GM12872 (cell line): Measurements from ENCODE around the gene WDR93.

Experiments
- TF ChIP-seq, protein P1 (sequence below): IDR thresholded peaks from 3 replicates; pipeline ENCODE4 v1.5.1; 2011; ENCODE audit warnings: low read depth, mild to moderate bottlenecking, low read length, moderate library complexity; ENCODE audit not compliant: insufficient read depth

The WDR93 gene

DNA sequence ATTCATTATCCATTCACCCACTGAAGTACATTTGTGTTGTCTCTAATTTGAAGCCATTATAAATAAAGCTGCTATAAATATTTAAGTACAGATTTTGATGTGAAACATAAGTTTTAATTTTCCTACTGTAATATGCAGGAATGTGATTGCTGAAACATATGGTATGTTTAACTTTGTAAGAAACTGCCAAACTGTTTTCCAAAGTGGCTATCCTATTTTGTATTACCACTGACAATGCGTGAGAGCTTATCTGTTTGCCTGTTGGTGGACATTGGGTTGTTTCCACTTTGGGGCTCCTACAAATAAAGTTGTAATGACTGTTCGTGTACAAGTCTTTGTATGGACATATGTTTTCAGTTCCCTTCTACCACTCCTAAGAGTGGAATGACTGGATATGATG is 2.5 kb downstream of the WDR93 start:
- TF ChIP-seq, protein P1, sequence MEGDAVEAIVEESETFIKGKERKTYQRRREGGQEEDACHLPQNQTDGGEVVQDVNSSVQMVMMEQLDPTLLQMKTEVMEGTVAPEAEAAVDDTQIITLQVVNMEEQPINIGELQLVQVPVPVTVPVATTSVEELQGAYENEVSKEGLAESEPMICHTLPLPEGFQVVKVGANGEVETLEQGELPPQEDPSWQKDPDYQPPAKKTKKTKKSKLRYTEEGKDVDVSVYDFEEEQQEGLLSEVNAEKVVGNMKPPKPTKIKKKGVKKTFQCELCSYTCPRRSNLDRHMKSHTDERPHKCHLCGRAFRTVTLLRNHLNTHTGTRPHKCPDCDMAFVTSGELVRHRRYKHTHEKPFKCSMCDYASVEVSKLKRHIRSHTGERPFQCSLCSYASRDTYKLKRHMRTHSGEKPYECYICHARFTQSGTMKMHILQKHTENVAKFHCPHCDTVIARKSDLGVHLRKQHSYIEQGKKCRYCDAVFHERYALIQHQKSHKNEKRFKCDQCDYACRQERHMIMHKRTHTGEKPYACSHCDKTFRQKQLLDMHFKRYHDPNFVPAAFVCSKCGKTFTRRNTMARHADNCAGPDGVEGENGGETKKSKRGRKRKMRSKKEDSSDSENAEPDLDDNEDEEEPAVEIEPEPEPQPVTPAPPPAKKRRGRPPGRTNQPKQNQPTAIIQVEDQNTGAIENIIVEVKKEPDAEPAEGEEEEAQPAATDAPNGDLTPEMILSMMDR = no peak

DNA sequence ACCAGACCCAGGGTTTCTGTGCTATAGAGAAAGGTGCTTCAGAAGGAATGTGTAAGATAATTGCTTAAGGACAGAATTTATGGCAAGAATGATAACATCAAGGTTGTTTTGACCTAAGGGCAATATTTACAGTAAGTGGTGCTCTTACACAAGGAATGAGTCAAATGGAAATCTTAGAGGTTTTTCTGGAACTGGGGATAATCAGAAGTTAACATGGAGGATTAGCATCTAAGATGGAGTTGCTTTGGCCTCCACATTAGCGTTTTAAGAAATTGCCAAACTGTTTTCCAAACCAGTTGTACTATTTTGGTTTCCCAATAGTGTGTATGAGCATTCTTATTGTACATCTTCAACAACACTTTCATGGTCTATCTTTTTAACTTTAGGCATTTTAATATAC is 3.1 kb downstream of the WDR93 start:
- TF ChIP-seq, protein P1 = no peak

DNA sequence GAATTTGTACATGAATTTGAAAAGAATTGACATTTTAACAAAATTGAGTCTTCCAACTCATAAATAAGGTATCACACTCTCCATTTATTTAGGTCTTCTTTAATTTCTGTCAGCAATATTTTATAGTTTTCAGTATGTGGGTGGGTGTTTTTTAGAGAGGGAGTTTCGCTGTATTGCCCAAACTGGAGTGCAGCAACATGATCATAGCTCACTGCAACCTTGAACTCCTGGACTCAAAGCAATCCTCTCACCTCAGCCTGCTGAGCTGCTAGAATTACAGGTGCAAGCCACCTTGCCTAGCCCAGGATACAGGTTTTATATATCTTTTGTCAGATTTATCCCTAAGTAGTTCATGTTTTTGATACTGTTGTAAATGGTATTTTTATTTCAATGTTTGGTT is 4.6 kb downstream of the WDR93 start:
- TF ChIP-seq, protein P1 = no peak

DNA sequence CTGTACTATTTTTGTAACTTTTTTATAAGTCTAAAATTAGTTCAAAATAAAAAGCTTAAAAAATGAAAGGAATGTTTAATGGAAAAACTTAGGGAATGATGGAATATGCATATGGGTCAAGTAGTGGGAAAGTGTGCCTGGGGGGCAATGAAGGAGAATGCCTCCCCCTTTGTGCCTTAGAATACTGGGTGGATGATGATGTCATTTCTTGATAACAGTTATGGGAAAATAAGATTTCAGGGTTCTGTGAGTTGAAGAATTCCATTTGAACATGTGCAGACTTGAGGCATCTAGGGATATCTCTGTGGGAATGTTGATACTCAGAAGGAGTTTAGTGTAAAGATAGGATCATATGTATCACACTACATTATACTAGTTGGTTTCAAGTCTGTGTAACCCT is 13.8 kb downstream of the WDR93 start:
- TF ChIP-seq, protein P1 = no peak

DNA sequence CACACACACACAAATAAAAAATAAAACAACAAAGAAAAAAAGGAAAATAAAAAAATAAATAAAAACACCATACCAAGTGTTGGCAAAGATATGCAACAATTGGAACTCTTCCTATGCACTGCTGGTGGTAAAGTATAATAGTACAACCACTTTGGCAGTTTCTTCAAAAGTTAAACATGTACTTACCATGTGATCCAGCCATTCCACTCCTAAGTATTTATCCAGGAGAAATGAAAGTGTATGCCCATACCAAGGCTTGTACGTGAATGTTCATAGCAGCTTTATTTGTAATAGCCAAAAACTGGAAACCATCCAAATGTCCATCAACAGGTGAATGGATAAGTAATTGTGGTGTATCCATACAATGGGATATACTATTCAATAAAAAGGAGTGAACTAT is 17.0 kb downstream of the WDR93 start:
- TF ChIP-seq, protein P1 = no peak

DNA sequence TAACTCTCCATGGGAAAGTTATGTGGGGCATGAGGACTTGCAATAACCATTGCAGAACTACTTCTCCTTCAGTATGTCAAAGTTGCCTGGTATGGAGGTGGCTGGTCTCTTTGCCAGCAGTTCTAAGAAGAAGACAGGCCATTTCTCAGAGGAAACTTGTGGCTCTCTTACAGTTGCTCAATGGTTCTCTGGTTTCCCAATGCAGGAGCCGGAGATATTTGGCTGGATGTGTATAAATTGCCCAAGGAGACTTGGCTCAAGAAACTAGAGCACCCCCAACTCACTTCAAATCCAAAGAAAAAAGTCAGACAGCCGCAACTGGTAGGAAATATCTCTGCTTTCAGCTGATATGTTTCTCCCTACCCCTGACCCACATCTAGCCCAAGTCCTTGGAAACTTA is 24.2 kb downstream of the WDR93 start:
- TF ChIP-seq, protein P1 = no peak

DNA sequence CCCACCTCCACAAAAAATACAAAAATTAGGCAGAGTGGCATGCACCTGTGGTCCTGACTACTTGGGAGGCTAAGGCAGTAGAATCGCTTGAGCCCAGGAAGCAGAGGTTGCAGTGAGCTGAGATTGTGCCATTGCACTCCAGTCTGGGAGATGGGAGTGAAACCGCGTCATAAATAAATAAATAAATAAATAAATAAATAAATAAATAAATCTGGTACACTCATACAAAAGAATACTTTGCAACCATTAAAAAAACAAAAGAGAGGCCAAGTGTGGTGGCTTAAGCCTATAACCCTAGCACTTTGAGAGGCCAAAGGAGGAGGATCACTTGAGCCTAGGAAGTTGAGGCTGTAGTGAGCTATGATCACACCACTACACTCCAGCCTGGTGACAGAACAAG is 32.4 kb downstream of the WDR93 start:
- TF ChIP-seq, protein P1 = no peak

DNA sequence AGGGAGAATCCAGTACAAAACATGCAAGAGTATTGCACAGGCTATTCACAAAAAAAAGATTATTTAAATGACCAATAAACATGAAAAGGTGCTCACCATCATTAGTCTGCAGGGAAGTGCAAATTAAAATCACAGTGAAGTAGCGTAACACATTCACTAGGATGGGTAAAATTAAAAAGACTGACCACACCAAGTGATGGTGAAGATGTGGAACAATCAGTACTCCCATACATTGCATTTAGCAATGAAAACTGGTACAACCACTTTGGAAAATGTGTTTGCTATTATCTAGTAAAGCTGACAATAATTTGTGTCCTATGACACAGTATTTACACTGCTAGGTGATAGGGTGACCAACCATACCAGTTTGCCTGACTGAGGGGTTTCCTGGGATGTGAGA is 34.0 kb downstream of the WDR93 start:
- TF ChIP-seq, protein P1 = no peak
